Tibial nerve (tissue), 4 donors: ENCODE results near the gene OMP.
A peak's percentile ranks its signal among the peaks of the same experiment; 100 is the strongest.

Source experiments
- EP300 ChIP-seq, 2 donors: sonication (generic); formaldehyde crosslinking; IDR thresholded peaks; one replicate each; pipeline ENCODE4 v1.6.1; 2017; ENCODE audit warnings: antibody characterized with exemption in 2 of 2, mild to moderate bottlenecking in 1 of 2
- POLR2A ChIP-seq, 2 donors: fragments of 450-650 bp; IDR thresholded peaks; one replicate each; pipeline ENCODE4 v1.6.1; 2017; ENCODE audit warnings: antibody characterized with exemption in 2 of 2, mild to moderate bottlenecking in 2 of 2, moderate library complexity in 2 of 2
- TF ChIP-seq, protein P1 (sequence below), 5 experiments: fragments of 200-600 bp in 3 of 5; fragments of 450-650 bp in 2 of 5; sonication (generic) in 3 of 5; IDR thresholded peaks; one replicate each; pipeline ENCODE4 v1.5.1; 2016 to 2019; ENCODE audit warnings: antibody characterized with exemption in 5 of 5, mild to moderate bottlenecking in 3 of 5, moderate library complexity in 2 of 5

DNA sequence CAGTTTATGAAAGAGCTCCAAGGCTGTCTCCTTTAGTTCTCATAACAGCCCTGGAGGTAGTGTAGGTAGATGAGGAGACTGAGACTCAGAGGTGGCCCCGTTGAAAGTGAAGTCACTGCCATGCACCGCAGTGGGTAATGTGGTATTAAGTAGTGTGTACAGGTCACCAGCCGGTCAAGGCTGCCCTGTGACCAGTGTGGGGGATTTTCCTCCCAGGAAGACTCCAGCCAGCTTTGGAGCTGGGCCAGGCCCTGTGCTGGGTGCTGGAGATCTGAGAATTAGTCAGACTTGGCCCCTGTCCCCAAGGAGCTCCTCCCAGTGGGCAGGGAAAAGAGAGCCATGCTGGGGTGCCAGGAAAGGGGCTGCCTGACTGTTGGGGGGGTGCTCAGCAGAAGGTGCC lies 5.3 kb downstream of the OMP start:
- TF ChIP-seq, protein P1, sequence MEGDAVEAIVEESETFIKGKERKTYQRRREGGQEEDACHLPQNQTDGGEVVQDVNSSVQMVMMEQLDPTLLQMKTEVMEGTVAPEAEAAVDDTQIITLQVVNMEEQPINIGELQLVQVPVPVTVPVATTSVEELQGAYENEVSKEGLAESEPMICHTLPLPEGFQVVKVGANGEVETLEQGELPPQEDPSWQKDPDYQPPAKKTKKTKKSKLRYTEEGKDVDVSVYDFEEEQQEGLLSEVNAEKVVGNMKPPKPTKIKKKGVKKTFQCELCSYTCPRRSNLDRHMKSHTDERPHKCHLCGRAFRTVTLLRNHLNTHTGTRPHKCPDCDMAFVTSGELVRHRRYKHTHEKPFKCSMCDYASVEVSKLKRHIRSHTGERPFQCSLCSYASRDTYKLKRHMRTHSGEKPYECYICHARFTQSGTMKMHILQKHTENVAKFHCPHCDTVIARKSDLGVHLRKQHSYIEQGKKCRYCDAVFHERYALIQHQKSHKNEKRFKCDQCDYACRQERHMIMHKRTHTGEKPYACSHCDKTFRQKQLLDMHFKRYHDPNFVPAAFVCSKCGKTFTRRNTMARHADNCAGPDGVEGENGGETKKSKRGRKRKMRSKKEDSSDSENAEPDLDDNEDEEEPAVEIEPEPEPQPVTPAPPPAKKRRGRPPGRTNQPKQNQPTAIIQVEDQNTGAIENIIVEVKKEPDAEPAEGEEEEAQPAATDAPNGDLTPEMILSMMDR (IDR thresholded peaks at IDR 0.05) = no peak
- TF ChIP-seq EP300 (IDR thresholded peaks at IDR 0.05) (peak in 1 of 2 donors; percentile 13), POLR2A (IDR thresholded peaks at IDR 0.05) (no peak)
